SIG-M5 treated with dmso at 0.1 percent for 504 hours (cell line): Measurements from ENCODE around the gene KCNIP3.
"Not testable (repeated sequence)": the region's sequence is repeated elsewhere in the genome, so short reads cannot be mapped to it uniquely, and the experiment has no call there.

Experiments
- DNase-seq: peaks from one replicate; lab custom pipeline; 2025; ENCODE audit not compliant: unreplicated experiment; lab: John Stamatoyannopoulos, UW

Gene KCNIP3

DNA sequence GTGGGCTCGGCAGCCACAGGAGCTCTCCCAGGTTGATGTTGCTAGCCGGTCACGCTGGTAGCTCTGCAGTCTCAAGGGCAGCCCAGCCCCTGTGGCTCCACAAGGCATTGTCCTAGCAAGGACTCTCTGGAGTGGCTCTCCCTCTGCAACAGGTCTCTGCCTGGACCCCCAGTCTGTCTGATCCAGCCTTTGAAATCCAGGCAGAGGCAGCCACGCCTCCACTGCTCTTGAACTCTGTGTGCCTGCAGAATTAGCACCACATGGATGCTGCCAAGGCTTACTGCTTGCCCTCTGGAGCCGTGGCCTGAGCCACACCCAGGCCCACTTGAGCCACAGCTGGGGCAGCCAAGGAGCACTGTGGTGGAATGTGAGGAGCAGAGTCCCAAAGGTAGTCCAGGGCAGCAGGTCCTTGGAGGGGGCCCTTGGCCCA is 62.4 kb downstream of the KCNIP3 start:
- no peak for DNase-seq

DNA sequence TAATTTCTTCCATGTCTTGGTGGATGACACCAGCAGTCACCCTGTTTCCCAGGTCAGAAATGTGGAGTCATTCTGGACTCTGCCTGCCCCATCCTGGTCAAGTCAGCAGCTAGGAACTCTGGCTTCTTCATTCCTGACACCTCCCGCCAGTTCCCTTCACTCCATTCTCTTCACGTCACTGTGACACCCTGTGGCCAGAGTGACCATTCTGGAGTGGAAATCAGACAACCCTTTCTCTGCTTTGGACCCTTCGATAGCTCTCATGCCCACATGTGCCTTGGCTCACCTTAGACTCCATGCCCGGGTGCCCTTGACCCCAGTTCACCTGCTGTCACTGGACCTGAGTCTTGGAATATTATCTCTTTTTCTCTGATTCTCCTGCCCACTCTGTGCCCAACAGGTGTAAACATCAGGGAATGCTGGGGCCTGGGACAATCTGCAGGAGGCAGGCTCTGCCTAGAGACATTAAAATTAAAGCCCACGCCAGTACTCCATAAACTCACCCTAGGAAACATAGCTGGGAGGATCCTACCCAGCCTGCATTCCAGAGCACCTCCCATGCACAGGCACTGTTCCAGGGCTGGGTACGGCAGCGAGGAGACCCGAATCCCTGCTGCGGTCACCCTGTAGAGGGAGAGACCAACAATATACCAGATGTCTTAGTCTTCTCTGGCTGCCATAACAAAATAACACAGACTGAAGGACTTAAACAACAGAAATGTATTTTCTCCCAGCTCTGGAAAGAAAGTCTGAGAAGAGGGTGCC is 64.3 kb downstream of the KCNIP3 start:
- DNase-seq = no peak

DNA sequence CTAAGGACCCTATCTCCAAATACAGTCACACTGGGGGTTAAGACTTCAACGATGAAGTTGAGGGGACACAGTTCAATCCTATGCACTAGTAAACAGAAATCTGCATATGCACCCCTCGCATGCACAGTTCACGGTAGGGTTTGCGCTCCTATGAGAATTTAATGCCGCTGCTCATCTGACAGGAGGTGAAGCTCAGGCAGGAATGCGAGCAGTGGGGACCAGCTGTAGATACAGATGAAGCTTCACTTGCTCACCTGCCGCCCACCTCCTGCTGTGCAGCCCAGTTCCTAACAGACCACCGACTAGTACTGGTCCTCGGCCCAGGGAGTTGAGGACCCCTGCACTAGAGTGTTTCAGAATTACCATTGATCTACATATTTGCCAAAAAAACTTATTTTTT is 65.3 kb downstream of the KCNIP3 start:
- DNase-seq = no peak

DNA sequence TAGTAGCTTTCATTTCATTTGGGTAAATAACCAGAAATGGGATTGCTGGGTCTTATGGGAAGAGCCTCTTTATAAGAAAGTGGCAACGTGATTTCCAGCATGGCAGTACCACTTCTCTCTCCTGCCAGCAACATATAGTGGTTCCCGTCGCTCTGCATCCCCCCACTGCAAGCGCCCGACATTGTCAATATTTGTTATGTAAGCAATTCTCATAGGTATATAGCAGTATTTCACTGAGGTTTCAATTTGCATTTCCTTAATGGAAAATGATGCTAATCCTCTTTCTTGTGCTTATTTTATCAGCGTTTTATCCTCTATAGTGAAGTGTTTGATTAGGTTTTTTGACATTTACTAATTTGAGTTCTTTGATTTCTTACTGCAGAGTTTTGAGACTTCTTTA is 69.4 kb downstream of the KCNIP3 start:
- no peak for DNase-seq

DNA sequence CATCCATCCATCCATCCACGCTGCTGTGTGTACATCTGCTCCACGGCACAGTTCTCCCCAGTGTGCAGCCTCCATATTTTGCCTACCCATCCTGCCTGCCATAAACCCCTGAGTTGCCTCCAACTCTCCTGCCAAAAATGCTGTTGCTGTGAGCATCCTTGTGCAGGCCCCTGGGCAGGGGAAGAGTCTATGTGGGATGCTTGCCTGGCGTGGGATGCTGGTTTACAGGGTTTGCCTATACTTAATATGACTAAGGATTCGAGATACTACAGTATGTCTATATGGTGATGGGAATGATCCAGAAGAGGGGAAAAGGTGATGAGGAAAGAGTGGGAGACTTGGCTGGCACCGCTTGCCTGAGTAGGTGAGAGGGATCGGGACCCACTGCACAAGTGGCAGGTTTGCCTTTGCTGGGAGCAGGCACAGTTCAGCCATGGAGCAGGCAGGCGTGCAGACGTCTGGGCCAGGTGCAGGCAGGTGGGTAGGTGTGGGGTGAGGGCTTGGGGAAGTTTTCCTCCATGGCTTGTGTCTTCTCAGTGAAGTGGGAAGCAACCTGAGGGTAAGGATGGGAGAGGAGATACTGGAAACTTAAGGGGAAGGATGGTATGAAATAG is 75.2 kb downstream of the KCNIP3 start:
- DNase-seq = no peak

DNA sequence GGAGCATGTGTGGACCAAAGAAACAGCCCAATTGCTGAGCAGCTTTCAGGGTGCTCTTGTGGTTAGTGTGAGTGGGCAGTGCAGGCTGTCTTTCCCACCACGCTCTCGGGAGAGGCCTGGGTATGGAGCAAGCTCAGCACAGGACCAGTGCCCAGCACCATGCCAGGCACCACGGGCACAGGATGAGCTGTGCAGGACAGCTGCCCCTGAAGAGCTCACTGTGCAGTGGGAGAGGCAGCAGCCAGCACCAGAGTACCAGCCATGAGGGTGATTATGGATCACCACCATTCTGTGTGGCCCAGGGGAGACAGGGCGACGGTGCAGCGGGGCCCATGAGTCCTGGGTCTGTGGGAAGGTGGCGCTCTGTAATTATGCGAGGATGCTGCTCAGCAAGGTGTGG is 75.7 kb downstream of the KCNIP3 start:
- DNase-seq = no peak

DNA sequence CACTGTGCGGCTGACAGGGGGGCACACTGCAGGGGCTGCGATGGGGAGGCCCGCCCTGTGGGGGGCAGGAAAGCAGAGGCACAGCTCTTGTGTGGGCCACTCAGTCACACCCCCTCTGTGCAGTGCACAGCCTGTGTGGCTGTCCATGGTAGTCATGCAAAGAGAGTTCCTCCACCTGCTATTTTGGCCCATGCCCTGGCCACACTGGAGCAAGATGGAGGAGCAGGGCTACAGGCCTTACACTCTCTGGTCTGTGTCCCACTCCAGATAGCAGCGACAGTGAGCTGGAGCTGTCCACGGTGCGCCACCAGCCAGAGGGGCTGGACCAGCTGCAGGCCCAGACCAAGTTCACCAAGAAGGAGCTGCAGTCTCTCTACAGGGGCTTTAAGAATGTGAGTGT is 76.9 kb downstream of the KCNIP3 start:
- DNase-seq = no peak

DNA sequence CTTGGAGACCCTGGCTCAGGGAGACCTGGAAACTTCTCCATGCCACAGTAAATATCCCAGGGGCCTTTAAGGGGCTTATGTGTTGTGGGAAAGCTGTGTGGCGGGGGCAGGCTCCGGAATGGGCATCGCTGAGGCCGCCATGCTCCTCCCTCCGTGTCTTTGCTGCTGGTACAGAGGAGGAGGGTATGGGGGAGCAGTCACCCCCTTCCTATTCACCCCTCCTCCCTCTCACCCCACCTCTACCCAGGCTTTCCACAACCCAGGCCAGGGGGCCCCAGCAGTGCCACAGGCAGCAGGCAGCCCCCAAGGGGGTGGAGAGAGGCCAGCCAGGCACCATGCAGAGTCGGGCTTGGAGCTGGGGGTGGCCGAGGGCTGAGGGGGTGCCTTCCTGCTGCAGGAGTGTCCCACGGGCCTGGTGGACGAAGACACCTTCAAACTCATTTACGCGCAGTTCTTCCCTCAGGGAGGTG is 77.3 kb downstream of the KCNIP3 start:
- DNase-seq = no peak

DNA sequence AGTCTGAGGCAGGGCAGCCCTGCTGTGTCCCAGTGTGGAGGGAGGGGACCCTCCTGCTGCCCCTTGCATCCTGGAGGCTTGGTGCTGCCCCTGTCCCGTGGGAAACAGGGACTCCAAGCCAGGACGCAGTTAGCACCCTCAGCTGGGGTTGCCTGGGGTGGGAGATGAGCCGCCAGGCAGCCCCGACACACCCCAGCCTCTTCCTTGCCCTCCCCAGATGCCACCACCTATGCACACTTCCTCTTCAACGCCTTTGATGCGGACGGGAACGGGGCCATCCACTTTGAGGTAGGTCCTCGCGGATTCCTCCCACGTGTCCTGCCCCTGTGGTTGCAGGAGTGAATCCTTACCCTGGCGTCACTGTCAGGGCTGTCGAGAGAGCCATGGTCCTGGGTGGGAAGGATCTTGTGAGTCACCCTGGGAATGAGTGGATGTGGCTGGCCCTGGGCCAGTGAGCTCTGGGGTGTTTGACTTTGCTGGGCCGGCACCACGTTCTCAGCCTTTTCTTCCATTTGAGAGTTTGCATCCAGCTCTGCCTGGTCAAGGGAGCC is 77.8 kb downstream of the KCNIP3 start:
- no peak for DNase-seq

DNA sequence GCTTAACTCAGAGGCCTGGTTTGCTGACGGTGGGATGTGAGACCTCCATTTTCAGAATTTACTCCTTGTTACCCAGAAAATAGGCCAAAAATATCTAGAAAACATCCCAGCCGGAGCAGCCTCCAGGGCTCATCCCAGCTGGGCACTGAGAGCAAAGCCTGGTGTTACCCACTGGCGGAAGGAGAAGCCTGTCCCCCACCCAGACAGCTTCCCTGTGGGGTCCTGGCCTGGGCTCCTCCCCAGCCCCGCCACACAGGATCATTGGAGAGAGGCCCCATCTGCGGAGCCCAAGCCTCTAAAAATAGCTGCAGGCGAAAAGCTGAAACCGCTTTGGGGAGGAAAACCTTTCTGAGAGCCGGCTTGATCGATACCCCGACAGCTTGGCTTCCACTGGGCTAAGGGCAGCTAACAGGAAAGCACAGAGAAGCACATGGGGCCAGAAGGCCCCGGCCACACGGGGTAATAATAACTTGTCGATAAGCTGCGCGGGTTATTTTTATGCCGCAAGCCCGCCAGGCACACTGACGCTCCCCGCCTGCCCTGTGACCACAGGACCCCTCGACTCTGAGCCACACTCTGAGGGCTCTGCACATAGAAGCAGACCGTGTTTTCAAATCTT is 78.5 kb downstream of the KCNIP3 start:
- no peak for DNase-seq

DNA sequence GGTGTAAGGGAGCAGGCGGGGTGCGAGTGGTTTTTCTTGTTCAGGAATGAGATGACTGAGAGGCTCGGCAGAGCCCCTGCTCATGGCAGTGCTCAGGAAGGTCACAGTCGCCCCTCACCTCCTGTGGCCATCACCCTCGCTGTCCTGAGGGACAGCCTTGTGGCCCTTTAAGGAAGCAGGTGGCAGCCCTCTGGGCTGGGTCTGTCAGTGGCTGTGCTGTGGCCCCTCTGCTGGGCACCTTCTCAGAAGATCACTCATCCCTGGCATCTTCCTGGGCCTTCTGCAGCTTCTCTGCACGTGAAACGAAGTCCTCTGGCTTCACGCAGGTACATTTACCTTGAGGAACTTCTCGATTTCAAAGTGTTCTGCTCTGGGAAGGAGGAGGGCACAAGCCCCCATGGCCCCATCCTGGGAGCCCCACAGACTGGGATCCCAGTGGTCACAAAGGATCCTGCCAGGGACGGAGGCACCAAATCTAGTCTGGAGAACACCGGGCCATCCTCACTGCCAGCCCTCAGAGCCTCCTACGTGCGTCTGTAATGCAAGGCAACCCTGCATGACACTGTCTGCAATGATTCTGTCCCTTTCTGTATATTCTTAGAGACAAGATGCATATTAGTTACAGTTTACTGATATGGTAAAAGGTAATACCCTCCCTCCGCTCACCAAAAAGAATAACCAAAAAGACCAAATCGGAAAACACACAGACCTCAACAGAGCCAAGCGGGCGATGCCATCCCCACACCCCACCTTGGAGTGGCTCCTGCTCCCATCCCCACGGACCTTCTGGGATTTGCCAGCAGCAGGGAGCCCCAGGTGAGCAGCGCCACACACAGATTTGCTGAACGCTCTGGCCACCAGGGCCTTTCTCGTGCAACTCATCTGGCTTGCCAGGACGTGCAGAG is 79.4 kb downstream of the KCNIP3 start:
- DNase-seq = no peak

DNA sequence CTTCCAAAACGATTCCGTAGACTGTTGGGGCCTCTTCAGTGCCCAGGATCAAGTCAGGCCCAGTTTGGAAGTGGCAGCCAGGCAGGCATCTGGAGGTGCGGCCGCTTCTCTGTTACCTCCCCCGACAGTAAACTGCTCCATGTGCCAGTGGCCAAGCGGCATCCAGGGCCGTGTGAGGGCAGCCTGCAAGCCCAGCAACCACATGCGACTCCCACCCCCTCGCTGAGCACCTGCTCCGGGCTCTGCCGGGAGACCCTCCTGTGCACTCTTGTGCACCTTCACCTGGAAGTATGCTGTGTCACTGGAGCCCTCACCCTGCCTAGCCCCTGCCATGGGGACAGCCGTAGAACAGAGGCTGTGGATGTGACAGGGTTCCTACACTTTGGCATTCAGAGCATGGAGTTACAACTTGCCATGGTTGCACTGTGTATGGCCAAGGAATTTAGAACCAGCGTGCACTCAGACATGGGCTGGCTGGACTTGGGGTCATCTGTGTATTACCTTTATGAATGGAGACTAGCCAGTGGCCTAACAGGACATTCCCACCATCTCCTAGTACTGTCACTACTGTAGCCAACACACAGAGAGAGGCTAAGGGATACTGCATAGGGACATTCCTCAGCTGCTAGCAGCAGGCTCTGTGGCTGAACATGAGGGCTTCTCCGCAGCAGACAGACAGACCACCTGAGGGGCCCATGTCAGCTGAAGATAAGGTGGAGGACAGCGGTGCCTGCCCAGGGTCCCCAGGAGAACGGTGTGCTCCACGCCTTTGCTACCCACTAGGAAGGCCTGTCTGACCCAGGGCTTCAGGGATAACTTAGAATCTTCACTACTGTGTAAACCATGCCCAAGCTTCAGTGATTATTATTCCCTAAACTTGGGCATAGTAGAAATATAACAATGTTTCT is 80.3 kb downstream of the KCNIP3 start:
- no peak for DNase-seq

DNA sequence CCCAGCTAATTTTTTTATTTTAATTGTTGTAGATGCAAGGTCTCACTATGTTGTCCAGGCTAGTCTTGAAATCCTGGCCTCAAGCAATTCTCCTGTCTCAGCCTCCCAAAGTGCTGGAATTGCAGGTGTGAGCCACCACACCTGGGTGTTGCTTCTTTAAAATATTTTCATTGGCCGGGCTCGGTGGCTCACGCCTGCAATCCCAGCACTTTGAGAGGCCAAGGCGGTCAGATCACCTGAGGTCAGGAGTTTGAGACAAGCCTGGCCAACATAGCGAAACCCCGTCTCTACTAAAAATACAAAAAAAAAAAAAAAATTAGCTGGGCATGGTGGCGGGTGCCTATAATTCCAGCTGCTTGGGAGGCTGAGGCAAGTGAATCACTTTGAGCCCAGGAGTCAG is 81.1 kb downstream of the KCNIP3 start:
- not testable (repeated sequence) for DNase-seq

DNA sequence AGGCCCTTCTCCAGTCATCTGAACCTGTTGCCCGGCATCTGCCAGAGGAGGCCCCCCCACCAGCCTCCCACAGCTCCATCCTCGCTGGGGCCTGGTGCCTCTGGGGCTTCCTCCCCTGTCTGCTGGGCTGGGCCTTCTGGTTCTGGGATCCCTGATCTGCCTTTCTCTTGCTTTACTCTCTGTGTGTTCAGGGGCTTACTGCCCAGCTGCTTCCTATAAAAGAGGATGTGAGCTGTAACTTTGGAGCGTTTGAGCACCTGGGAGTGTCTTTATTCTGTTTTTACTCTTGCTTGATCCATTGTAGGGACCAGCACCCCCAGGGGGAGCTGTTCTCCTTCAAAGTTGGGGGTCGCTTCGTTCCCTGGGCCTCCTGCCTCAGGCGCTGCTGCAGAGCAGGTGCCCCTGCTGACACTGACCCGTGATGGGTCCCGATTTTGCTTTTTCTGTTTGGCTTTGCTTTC is 82.3 kb downstream of the KCNIP3 start:
- peak; percentile 4 for DNase-seq

DNA sequence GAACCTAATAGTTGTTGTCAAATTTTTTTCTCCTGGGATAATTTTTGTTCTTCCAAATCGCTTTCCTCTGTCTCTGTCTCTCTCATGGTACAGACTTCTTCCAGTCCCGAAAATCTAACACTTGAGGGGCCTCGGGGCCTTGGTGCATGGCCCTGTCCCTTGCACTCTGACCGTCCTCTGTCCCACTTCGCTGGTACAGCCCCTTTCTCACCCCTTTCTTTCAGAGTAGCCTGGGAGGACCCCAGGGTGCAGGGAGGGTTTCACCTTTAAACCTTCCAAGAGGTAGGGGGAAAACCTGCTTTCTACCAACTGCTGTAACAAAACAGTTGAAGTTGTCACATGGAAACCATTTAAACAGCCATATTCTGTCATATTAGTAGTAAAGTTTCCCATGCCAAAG is 83.1 kb downstream of the KCNIP3 start:
- DNase-seq = no peak

DNA sequence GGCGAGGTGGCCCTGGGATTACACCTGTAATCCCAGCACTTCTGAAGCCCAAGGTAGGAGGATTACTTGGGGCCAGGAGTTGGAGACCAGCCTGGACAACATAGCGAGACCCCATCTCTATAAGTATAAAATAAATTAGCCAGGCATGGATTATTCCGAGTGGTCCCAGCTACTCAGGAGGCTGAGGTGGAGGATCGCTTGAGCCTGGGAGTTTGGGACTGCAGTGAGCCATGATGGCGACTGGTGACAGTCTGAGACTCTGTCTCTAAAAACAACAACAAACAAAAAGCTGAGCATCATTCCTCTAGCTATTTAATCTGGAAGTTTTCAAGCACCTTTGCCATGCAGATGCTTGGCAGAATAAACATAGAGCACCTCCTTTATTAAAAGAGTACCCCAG is 83.6 kb downstream of the KCNIP3 start:
- no peak for DNase-seq

DNA sequence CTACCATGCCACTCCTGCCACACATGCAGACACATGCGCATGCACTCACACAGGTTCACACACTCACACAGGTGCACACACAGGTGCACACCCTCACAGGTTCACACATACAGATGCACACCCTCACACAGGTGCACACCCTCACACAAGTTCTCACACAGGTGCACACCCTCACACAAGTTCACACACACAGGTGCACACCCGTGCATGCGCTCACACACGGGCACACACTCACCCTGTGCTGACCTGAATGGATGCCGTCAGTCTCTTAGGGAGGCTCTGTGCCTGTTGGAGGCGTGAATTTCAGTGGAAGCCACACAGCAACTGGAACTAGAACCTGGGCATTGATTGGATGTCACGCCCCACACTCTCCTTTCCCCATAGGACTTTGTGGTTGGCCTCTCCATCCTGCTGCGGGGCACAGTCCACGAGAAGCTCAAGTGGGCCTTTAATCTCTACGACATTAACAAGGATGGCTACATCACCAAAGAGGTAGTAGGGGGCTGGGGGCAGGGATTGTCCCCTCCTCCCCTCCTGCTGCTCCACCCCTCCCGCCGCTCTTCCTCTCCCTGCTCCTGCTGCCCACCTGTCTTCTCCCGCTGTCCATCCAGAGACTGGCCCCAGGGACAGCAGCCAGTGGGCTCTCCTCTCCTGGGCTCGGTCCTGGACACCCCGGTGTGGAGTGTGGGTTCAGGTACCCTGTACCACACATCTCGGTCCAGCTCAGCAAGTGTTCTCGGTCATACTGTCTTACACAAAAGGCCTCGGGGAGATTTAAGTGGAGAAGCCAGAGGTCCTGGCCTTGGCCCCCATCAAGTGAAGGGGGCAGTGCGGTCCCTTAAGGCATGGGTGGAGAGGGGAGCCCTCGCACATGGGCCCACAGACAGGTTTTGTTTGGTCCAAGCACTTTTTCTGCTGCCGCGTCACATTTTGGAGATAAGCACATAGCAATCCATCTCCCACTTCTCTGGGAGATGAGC is 84.4 kb downstream of the KCNIP3 start:
- no peak for DNase-seq

DNA sequence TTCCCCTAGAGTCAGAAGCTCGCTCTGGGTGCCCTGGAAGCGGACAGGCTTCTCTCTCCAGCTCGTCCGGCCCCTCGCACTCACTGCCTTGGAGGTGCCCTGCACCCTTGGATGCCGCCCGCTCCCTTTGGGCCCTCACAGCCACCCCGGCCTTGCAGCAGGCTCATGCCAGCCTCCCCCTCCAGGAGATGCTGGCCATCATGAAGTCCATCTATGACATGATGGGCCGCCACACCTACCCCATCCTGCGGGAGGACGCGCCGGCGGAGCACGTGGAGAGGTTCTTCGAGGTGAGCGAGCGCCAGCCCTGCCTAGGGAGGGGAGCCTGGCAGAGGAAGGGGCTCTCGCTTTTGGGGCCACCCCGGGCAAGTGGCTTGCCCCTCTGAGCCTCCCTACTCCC is 85.0 kb downstream of the KCNIP3 start:
- DNase-seq = no peak
